DMS114 treated with DMSO at 0.1 percent for 48 hours (cell line): ENCODE data around the gene NCF2.
"Not testable (repeated sequence)": the region's sequence is repeated elsewhere in the genome, so short reads cannot be mapped to it uniquely, and the experiment has no call there.

Experiments used
- DNase-seq: peaks from one replicate; lab custom pipeline; 2025; ENCODE audit not compliant: unreplicated experiment; lab: John Stamatoyannopoulos, UW

Gene NCF2, protein sequence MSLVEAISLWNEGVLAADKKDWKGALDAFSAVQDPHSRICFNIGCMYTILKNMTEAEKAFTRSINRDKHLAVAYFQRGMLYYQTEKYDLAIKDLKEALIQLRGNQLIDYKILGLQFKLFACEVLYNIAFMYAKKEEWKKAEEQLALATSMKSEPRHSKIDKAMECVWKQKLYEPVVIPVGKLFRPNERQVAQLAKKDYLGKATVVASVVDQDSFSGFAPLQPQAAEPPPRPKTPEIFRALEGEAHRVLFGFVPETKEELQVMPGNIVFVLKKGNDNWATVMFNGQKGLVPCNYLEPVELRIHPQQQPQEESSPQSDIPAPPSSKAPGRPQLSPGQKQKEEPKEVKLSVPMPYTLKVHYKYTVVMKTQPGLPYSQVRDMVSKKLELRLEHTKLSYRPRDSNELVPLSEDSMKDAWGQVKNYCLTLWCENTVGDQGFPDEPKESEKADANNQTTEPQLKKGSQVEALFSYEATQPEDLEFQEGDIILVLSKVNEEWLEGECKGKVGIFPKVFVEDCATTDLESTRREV

DNA sequence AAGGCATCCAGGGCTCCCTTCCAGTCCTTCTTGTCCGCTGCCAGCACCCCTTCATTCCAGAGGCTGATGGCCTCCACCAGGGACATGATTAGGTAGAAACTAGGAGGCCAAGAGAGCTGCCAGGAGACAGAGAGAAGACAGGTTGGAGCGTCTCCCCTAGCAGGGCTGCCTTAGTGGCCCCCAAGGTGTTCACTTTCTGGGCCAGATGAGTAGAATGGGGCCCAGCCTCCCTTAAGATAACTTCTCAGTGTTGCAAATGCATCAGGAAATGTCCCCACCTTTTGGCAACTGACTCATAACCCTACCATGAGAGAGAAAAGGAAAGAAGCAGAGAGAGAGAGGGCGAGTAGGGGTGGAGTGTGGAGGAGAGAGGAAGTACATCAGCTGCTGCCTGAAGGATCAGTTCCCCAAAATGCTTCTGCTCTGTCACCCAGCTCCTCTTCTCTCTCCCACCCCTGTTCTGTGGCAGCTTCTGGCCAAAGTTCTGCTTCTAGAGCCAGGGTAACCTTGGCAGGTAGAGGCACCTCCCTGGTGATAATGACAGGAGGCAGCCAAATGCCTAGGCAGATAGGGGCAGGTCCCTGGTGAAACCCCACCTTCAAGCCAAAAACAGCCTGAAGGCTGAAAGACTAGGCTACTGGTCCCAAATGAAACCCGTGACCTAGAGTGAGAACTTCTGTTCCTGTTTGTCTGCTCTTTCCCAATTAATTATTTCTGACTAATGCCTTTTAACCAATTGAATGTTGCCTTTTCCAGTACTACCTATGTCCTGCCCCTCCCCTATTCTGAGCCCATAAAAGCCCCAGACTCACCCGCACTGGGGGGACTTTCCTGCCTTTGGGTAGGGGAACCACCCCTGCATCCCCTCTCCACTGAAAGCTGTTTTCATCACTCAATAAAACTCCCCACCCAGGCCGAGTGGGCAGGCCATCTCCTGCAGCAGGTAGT lies at the start of gene NCF2:
Gene NCF2, minus strand, starts transcription at position 216 of the 948 bp plus-strand sequence. Its CDS starts 130 bp downstream, at position 86.
- DNase-seq, result no peak

DNA sequence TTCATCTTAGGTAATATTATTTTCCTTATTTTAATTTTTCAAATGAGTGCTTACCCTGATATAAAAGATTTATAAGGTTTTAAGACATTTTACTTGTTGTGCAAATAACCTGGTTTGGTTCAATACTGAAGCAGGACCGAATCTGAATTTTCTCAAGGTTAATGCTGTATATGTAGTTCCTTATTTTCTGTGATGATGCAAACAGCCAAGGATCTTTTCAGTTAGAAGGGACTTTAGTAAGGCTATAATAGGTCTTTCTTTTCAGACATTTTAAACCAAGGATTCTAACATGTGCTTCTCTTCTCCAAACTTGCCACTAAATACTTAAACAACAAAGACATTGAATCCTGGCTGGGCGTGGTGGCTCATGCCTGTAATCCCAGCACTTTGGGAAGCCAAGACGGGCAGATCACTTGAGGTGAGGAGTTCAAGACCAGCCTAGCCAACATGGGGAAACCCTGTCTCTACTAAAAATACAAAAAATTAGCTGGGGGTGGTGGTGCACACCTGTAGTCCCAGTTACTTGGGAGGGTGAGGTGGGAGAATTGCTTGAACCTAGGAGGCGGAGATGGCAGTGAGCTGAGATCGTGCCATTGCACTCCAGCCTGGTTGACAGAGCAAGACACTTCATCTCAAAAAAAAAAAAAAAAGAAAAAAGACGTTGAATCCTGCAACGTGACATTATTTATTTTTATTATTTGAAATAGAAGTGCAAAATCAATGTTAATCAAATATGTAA lies 48.6 kb upstream of the NCF2 start:
- DNase-seq, result no peak

DNA sequence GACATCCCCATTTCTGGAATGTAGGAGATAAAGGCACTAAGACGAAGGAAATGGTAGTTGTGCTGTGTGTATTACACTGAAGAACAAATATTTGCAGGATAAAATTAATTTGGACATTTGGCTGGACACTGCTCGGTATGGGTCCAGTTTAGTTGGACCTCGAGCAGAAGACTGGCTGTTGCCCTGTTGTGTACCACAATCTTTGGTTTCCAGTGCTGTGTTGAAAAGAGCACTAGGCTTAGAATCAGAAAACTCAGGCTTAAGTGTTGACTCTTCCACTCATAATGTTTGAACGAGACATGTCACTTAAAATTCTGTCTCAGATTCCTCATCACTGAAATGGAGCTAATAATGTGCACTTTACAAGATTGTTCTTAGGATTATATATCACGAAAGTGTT lies 46.5 kb upstream of the NCF2 start:
- DNase-seq, result no peak

DNA sequence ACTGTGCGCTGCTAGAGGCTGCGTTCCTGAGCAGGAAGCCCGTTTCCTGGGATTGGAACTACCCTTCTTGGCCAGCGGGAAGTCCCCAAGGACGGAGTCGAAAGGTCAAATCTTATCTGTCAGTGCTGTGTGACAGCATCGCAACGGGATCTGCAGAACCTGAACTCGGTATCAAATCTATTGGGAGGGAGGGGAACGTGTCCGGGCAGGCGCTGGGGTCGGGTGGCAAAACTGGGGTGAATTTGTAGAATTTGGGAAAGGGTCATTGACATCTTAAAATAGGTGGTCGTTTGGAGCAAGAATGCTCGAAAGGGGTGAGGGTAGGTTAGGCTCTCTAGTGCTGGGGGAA lies 46.0 kb upstream of the NCF2 start:
- no peak for DNase-seq

DNA sequence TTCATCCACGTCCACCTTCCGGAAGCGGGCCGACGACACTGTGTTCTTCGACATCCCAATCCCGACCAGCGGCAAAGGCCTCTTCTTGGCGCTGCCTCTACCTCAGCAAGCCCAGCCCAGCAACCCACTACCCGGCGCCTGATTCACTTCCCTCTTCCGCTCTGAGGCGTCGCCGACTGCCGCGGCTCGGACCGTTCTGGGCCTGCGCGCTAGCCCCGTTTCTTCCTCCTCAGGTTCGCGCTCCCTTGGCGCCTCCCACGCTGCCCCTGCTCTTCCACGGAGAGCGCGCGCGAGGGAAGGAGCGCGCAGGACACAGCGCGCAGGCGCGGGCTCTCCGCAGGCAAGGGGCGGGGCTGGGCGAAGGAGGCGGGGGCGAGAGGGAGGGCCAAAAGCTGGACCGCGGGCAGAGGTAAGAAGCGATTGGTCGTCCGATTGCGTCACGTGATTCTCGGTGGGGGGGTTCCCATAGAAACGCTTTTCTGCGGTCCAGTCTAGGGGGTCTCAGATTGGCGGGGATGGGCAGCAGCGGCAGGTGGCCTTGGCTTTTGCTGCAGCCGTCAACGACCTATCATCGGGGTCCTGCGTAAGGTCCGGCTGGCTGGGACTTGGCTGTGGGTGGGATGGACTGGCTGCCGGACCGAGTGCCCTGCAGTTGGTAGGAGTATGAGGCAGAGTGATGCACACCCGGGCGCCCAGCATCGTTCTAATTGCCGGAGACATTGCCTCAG lies 45.5 kb upstream of the NCF2 start, which contains the start of gene ARPC5:
Gene ARPC5, minus strand, starts transcription at position 178 of the 728 bp plus-strand sequence. Its CDS starts 124 bp downstream, at position 54.
- DNase-seq, result peak; percentile 99

DNA sequence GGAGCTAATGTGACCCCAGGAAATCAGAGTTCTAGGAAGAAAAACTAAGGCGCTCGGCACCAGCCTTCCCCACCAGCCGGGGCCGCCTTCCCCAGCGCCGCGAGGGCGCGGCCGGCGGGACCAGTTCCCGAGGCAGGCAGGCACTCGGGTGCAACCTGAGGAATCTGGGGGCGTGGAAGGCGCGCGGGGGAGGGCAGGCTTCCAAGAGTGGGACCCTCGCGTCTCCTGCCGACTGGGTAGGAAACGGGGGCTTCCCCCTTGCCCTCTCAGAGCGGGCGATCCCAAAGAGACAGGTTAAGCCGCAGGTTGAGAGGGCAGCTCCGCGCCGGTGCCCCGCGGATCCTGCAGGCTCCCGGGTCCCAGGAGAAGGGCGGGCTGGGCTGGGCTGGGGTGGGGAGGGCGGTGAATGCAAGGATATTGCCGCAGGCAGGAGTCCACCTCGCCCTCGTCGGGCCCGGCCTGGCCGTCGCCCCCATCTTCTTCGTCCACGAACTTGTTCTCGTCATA lies 44.9 kb upstream of the NCF2 start:
- no peak for DNase-seq

DNA sequence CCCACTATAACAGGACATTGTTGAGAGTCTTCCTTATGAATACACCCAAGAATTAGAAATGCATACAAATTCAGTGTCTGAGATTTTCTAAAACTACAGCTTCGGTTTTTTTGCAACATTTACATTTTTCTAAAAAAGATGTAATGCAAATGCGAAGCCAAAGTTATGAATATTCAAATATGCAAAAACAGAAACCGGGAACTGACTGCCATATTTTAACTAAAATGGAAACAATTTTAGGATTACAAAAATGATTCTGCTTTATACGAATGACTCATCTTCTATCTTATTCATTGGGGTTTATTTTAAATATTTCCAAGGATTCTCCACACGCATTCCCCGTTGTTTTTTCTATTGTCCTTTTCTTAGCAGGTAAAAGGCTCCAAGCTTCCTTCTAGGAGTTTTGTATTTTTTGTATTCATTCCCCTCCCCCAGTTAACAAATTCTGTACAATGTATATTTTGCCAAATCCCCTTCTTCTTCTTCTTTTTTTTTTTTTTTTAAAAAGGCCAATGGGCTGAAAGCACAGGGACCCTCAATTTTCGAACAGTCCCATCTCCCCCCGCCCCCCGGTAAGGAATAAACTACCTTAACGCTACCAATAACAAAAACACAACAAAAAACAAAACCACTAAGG lies 44.3 kb upstream of the NCF2 start:
- DNase-seq, result no peak

DNA sequence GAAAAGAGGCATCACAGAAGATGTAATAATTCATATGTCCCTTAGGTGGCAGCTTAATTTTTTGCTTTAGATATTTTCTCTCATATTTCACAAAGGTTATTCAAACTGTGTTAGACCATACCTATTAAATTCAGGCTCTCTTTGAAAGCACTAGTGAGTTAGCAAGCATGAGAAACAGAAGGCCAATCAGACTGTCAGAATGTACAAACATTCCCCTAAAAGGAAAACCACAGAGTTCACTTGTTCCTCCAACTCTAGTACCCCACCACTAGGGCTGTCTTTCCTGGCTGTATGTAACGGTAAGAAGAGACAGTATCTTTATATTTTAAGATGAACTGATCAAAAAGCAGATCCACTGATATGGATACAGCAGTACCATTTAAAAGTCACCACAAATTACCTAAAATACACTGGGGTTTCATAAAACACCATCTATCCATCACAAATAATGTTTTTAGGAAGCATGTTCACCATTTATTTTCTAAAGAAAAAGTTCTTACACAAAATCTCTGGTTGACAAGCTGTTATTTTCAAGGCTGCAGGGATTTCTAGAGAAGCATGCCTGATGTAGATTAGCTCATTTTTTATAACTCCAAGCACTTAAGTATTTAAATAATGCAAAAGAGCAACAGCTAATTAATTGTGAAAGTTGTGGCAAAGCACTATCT lies 43.6 kb upstream of the NCF2 start:
- DNase-seq, result peak; percentile 72

DNA sequence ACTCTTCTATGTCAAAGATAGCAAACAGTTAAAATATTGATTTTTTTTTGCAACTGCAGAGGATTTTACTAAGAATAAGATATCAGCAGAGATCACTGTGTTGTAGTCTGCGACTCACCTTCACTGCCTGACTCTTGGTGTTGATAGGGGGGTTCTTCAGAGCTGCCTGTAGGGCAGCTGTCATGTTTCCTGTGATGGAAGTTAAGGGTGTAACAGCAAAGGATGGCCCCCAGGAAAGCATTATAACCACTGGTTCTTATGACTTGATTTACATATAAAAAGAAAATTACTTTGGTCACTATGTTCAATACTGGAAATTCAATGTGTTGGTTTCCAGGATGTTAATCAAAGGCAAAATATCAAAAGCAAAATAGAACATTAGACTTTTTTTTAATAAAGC lies 42.7 kb upstream of the NCF2 start:
- DNase-seq, result no peak

DNA sequence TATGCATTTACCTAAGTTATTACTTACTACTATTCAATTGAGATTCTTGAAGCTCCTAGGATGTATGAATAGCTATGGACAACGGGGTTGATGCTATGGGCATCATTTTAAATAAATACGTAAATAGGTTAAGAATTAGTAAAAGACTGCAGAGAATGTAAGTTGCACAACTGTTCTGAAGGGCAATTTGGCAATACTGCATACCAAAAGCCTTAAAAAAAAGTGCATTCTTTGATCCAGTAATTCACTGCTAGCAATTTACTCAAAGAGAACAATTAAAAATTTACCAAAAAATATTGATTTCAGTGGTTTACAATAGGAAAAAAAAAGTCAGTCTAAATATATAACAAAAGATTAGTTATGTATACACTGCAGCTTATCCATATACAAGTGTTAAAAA lies 41.9 kb upstream of the NCF2 start:
- no peak for DNase-seq

DNA sequence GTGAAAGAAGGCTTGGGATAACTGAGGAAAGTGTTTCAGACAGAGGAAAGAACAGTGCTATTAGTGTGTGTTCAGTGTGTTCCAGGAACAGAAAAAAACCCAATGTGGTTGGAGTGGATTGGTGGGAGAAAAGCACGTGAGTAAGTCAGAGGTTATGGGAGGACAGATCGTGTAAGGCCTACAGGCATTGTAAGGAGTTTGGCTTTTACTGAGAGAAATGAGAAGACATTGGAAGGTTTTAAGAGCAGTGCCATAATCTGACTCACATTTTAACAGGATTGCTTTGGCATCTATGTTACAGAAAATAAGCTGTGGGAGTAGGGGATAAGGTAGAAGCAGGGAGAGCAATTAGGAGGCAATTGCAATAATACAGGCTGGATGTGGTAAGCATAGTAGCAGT lies 40.5 kb upstream of the NCF2 start:
- DNase-seq, result no peak

DNA sequence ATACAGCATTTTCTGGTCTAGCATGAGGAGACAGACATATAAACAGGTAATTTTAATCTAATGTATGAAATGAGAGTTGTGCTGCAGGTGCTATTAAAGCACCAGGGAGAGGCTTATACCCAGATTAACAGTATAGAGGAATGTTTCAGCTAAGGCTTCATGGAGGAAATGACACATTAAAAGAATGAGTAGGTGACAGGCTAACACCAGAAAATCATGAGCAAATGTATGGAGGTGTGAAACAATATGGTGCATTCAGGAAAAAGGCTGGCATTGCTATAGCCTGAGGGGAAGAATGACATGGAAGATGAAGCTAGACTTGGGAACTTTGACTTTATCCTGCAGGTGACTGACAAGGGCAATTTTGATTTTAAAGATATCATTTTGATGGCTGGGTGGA lies 38.3 kb upstream of the NCF2 start:
- no peak for DNase-seq

DNA sequence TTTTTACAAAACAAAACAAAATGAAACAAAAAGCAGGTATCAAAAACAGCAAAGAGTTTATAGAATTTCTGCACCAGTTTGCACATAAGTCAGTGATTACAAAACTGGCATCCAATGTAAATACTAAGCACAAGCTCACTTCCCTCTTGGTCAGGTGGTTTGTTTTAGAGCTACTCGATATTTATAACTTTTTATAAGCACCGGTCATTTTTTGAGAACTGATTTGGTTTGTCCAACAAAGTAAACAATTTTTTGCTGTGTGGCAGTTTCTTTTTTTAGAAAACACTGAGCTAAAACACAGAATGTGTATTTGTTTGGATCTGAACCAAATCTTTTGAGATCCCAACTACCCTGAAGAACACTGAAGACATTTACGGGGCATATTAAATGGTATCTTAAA lies 36.0 kb upstream of the NCF2 start:
- not testable (repeated sequence) for DNase-seq

DNA sequence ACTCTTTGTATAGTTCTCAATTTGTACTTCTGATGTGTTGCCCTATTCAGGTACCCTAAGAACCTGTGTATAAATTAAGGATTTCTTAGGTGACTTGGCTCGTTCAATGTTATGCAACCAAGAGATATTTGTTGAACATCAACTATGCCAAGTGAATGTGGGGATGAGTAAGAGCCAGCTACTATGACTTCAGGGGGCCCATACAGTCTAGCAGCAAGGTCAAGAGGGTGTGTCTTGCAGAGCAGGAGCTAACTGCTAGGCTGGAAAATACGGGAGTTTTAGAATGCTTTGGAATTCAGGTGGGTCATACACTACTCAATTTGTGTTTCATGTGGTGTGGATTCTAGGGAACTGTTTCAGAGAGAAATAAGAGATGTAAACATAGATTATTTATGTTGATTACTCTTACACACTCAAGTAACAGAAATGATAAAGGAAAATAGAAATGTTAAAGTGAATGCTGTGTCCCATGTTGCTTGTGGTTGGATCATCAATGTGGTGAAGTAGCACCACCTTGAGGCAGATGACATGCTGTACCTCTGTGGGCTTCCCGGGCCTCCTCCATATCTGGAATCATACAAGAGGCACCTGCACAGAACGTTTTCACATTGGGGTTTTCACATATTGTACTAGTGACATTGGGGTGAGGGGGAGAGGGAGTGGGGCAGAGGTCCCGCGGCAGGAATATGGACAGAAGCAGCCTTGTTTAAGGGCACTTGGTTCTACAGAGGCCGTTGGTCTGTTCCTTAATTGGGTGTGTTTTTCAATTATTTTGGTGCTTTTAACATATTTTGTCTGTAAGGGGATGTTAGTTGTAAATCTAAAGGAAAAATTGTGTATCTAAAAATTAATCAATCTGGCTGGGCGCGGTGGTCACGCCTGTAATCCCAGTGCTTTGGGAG lies 32.9 kb upstream of the NCF2 start:
- peak; percentile 64 for DNase-seq

DNA sequence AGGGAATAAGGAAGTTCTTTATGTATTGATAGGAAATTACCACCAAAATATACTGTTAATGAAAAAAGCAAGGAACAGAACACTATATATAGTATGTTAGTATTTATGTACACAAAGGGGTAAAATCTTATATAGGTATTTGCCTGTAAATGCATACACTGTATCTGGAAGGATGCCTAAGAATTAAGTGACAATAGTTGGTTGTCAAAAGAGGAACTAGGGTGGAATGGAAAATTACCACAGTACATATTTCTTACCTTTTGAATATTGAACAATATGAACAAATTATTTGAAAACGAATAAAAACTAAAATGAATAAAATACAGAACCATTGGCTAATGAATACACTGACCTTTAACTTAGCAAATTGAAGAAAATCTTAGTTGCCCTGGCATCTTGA lies 31.8 kb upstream of the NCF2 start:
- no peak for DNase-seq

DNA sequence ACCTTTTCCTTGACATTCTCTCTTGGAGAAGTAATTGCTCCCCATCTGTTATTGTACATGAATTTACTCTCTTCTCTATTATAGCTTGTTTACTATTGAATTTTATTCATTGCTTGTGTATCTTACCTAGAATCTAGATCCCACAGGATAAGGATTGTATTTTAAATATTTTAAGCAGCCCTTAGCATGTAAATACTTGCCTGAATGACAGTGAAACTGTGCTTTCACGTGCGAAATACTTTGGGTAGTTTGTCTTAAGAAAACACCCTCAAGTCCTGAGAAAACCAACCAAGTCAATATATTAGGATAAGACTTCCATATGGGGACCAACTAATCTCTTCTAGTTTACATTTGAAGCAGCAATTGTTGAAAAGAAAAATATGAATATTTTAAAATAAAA lies 30.1 kb upstream of the NCF2 start:
- no peak for DNase-seq

DNA sequence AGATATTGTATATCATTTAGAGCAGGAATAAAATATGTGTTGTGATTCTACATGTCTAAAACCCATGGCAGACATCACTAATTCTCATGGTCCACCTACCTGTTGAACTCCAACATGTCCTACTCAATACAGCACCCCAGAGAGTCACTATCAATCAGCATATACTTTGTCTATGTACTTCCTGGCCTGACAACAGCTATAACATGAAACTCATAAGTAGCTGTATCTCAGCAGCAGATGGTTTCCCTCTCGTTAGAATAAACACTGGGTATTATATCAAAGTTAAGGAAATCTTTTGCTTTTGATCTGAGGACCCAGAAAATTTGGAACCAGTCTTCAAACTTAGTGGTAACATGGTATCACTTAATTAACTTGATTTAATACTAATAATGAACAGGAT lies 29.5 kb upstream of the NCF2 start:
- DNase-seq, result no peak

DNA sequence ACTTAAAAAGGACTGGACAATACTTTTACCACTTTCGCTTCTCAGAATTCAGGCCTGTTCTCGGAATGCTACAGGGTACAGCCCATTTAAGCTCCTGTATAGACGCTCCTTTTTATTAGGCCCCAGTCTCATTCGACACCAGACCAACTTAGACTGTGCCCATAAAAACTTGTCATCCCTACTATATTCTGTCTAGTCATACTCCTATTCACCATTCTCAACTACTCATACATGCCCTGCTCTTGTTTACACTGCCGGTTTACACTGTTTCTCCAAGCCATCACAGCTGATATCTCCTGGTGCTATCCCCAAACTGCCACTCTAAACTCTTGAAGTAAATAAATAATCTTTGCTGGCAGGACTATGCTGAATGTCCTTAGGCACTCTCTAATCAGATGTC lies 27.9 kb upstream of the NCF2 start:
- not testable (repeated sequence) for DNase-seq
